BLaER1 treated with 17β-estradiol and CSF1 and Interleukin-3, amounts not matched to agents 10 nM and 100 nM (cell line): ENCODE measurements around the gene STK32B.
A peak's percentile ranks its signal among the peaks of the same experiment; 100 is the strongest.
"Not testable (repeated sequence)": the region's sequence is repeated elsewhere in the genome, so short reads cannot be mapped to it uniquely, and the experiment has no call there.

Experiments
- H3K27ac ChIP-seq, 11 experiments: shearing (Covaris generic); formaldehyde crosslinking; 2 replicates each; pipeline ENCODE4 v1.8.1; 2022
- H3K27me3 ChIP-seq, 11 experiments: shearing (Covaris generic); formaldehyde crosslinking; 2 replicates each; pipeline ENCODE4 v1.8.1; 2022
- H3K36me3 ChIP-seq, 11 experiments: shearing (Covaris generic); formaldehyde crosslinking; 2 replicates each; pipeline ENCODE4 v1.8.1; 2022
- H3K4me1 ChIP-seq, 10 experiments: shearing (Covaris generic); formaldehyde crosslinking; 2 replicates each; pipeline ENCODE4 v1.8.1; 2022
- H3K4me2 ChIP-seq, 11 experiments: shearing (Covaris generic); formaldehyde crosslinking; 2 replicates each; pipeline ENCODE4 v1.8.1; 2022
- H3K4me3 ChIP-seq, 10 experiments: shearing (Covaris generic); formaldehyde crosslinking; 2 replicates each; pipeline ENCODE4 v1.8.1; 2022
- H3K9ac ChIP-seq, 11 experiments: shearing (Covaris generic); formaldehyde crosslinking; 2 replicates each; pipeline ENCODE4 v1.8.1; 2022
- H3K9me3 ChIP-seq, 11 experiments: shearing (Covaris generic); formaldehyde crosslinking; replicated peaks in 1 of 11; 2 replicates each; pipeline ENCODE4 v1.8.1; 2022
- H4K20me1 ChIP-seq, 11 experiments: shearing (Covaris generic); formaldehyde crosslinking; 2 replicates each; pipeline ENCODE4 v1.8.1; 2022
- Cebpa-rat ChIP-seq, 11 experiments: shearing (Covaris generic); IDR thresholded peaks; 2 replicates each; pipeline ENCODE4 v1.8.1; 2022

The STK32B gene

GRCh38 chr4:5435823-5436222 is 384.5 kb downstream of the STK32B start:
- H3K27me3 ChIP-seq, result no peaks in the 10 kb centered on the region
- H3K4me3 ChIP-seq, result no peak overlapping the region
- no peak overlapping the region for H3K27ac ChIP-seq
- H4K20me1 ChIP-seq, result no peaks in the 10 kb centered on the region
- no peak overlapping the region for H3K4me2 ChIP-seq
- TF ChIP-seq Cebpa-rat (IDR thresholded peaks at IDR 0.05), result no peak
- H3K36me3 ChIP-seq, result 0 out of 22 replicates have a peak, but pooled peaks cover 0 to 4% (median 0%) of the 10 kb centered on the region in 11 experiments
- H3K9me3 ChIP-seq, result peaks cover 0 to 10% (median 0%) of the 10 kb centered on the region in 11 experiments; a peak in 5 of 22 replicates
- H3K9ac ChIP-seq, result no peak overlapping the region
- H3K4me1 ChIP-seq, result no peaks in the 10 kb centered on the region

DNA sequence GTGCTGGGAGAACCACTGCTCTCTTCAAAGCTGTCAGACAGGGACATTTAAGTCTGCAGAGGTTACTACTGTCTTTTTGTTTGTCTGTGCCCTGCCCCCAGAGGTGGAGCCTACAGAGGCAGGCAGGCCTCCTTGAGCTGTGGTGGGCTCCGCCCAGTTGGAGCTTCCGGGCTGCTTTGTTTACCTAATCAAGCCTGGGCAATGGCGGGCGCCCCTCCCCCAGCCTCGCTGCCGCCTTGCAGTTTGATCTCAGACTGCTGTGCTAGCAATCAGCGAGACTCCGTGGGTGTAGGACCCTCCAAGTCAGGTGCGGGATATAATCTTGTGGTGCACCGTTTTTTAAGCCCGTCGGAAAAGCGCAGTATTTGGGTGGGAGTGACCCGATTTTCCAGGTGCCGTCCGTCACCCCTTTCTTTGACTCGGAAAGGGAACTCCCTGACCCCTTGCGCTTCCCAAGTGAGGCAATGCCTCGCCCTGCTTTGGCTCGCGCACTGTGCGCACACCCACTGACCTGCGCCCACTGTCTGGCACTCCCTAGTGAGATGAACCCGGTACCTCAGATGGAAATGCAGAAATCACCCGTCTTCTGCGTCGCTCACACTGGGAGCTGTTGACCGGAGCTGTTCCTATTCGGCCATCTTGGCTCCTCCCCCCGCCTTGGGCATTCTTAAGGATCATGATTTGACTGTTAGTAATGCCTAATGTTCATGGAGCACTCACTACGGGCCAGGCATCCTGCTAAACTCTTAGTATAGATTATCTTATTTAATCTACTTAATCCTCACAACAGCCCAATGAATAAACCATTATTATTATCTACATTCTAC is 392.9 kb downstream of the STK32B start:
- H3K27me3 ChIP-seq, H3K36me3 ChIP-seq, H3K9ac ChIP-seq, H3K9me3 ChIP-seq, H3K4me3 ChIP-seq, H3K4me1 ChIP-seq, H4K20me1 ChIP-seq, H3K27ac ChIP-seq, H3K4me2 ChIP-seq: not testable (repeated sequence)

GRCh38 chr4:5444918-5445517 is 393.7 kb downstream of the STK32B start:
- H3K27ac ChIP-seq, result no peak overlapping the region
- H3K4me3 ChIP-seq, result no peak overlapping the region
- H3K36me3 ChIP-seq, result no peaks in the 10 kb centered on the region
- H3K27me3 ChIP-seq, result no peaks in the 10 kb centered on the region
- H3K9ac ChIP-seq, result no peak overlapping the region
- no peak overlapping the region for H3K4me2 ChIP-seq
- no peak for TF ChIP-seq Cebpa-rat (IDR thresholded peaks at IDR 0.05)
- H3K9me3 ChIP-seq, result no peaks in the 10 kb centered on the region
- peaks cover 0 to 8% (median 0%) of the 10 kb centered on the region in 10 experiments; a peak in 4 of 20 replicates for H3K4me1 ChIP-seq
- no peaks in the 10 kb centered on the region for H4K20me1 ChIP-seq

DNA sequence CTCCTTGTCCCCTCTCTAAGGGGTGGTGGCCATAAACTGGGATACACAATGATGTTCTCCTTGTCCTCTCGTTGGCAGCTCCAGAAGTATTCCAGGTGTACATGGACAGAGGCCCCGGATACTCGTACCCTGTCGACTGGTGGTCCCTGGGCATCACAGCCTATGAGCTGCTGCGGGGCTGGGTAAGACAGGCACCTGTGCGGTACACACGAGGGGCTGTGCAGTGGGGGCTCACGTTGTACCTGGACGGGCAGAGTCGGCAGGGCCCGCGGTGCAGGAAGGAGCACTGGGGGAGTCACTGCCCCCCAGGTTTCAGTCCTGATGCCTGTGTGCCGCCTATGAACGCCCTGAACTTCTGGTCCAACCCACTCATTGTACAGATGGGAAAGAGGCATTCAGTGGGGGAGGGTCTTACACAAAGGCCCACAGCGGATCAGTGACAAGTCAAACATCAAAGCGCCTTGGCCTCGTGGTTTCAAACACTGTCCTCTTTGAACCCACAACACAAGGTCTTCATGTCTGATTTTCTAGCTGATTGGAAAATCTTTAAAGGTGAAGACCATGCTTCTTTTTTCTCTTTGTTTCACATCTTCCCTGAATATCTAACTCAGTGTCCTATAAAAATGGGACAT is 395.4 kb downstream of the STK32B start:
- Histone ChIP-seq H3K9ac (no peak overlapping the region), H3K9me3 (no peaks in the 10 kb centered on the region), H3K4me3 (no peak overlapping the region), H3K4me2 (0 out of 22 replicates have a peak overlapping the region, but pooled peaks of 1 of the 11 experiments have one; percentile 5), H3K27me3 (no peaks in the 10 kb centered on the region), H3K27ac (no peak overlapping the region), H3K36me3 (no peaks in the 10 kb centered on the region), H3K4me1 (peaks cover 0 to 8% (median 0%) of the 10 kb centered on the region in 10 experiments; a peak in 4 of 20 replicates), H4K20me1 (no peaks in the 10 kb centered on the region; a peak in 1 of 22 replicates)
- no peak for TF ChIP-seq Cebpa-rat (IDR thresholded peaks at IDR 0.05)

DNA sequence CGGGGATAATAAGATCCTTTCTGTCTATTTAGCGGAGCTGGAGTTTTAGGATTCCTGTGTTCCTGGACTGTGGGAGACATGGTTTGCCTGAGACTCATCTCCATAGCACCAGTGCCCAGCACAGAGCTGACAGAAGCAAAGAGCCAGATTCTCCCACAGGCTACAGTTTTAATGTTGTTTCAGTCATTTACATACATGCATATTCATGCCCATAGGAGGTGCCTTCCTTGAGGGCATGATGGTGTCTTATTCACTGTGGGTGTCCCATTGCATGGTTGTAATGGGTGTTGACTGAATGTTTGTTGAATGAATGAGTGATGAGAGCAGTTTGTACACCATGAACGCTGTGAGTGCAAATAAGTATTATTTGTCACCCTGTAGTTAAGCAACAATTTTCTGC is 396.5 kb downstream of the STK32B start:
- no peak for TF ChIP-seq Cebpa-rat (IDR thresholded peaks at IDR 0.05)
- Histone ChIP-seq H3K9ac (no peak overlapping the region), H3K9me3 (no peaks in the 10 kb centered on the region), H3K4me2 (no peak overlapping the region), H3K27ac (no peak overlapping the region), H3K4me1 (peaks cover 0 to 8% (median 0%) of the 10 kb centered on the region in 10 experiments; a peak in 4 of 20 replicates), H3K4me3 (no peak overlapping the region), H3K36me3 (no peaks in the 10 kb centered on the region), H3K27me3 (no peaks in the 10 kb centered on the region), H4K20me1 (no peaks in the 10 kb centered on the region; a peak in 2 of 22 replicates)

DNA sequence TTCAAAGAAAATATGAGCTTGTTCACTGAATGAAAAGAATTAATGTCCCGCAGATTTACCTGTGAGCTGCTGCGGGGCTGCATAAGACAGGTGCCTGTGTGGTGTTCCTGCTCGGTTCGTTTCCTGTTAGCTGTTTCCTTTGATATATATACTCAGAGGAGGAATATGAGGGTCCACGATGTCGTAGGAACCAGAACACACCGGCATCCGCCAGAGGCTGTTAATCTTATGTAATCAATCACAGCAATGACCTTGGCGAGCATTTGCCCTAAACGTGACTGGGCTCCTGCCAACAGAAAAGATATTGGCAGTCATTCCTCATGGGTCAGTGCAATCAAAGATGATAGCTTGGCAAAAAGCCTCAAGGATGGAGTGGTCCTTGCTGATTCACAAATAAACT is 396.9 kb downstream of the STK32B start:
- no peak overlapping the region for H3K4me2 ChIP-seq
- H3K9me3 ChIP-seq, result no peaks in the 10 kb centered on the region
- H3K9ac ChIP-seq, result no peak overlapping the region
- no peaks in the 10 kb centered on the region; a peak in 2 of 22 replicates for H4K20me1 ChIP-seq
- no peak overlapping the region for H3K27ac ChIP-seq
- H3K4me1 ChIP-seq, result peaks cover 0 to 8% (median 0%) of the 10 kb centered on the region in 10 experiments; a peak in 4 of 20 replicates
- no peak for TF ChIP-seq Cebpa-rat (IDR thresholded peaks at IDR 0.05)
- no peaks in the 10 kb centered on the region for H3K36me3 ChIP-seq
- H3K27me3 ChIP-seq, result no peaks in the 10 kb centered on the region
- H3K4me3 ChIP-seq, result no peak overlapping the region

DNA sequence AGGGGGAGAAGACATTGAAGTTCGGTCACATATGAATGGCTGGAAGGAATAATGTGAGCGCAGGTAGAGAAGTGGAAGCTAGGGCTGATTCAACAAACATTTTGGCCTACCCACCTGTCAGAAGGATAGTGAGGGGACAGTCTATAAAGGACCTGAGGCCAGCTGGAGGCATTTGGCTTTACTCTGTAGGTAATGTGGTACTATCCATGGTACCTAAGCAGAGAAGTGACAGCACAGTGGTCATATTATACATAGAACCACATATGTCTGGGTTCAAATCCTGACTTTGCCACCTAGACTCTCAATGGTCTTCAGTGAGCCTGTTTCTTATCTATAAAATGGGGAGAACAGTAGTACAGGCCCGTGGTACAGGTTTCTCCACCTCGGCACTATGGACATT is 400.0 kb downstream of the STK32B start:
- Histone ChIP-seq H3K9ac (no peak overlapping the region), H3K9me3 (no peaks in the 10 kb centered on the region)
- TF ChIP-seq Cebpa-rat (IDR thresholded peaks at IDR 0.05), result no peak

DNA sequence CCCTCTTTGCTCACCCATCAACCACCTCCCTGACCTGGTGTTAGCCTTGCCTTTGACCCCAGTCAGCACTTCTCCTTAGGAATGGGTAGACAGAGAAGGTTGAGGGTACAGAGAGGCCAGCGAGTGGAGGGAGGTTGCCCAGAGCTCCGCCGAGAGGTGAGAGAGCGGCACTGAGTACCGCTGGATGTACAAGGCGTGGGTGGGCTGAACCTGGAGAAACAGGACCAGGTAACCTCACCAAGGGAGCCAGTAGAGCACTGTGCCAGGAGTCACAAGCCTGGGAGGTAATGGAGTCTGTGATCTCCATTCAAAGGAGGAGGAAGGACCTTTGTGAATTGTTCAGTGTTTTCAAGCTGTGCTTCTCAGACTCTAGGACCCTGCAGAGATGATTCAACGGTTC is 400.9 kb downstream of the STK32B start:
- no peak overlapping the region for H3K4me2 ChIP-seq
- H3K27me3 ChIP-seq, result no peaks in the 10 kb centered on the region
- no peak overlapping the region for H3K27ac ChIP-seq
- H3K4me3 ChIP-seq, result no peak overlapping the region
- H4K20me1 ChIP-seq, result no peaks in the 10 kb centered on the region; a peak in 2 of 22 replicates
- no peak for TF ChIP-seq Cebpa-rat (IDR thresholded peaks at IDR 0.05)
- no peaks in the 10 kb centered on the region for H3K36me3 ChIP-seq
- H3K9ac ChIP-seq, result no peak overlapping the region
- peaks cover 0 to 1% (median 0%) of the 10 kb centered on the region in 10 experiments; a peak in 1 of 20 replicates for H3K4me1 ChIP-seq
- H3K9me3 ChIP-seq, result no peaks in the 10 kb centered on the region

More for the DNA sequence above, 400.0 kb downstream of the STK32B start:
- no peaks in the 10 kb centered on the region; a peak in 2 of 22 replicates for H4K20me1 ChIP-seq
- no peak overlapping the region for H3K4me3 ChIP-seq
- no peaks in the 10 kb centered on the region for H3K36me3 ChIP-seq
- H3K27ac ChIP-seq, result no peak overlapping the region
- no peak overlapping the region for H3K4me2 ChIP-seq
- no peaks in the 10 kb centered on the region for H3K27me3 ChIP-seq
- H3K4me1 ChIP-seq, result peaks cover 0 to 8% (median 0%) of the 10 kb centered on the region in 10 experiments; a peak in 4 of 20 replicates

- Histone ChIP-seq H3K4me2 (no peak overlapping the region), H3K4me1 (no peaks in the 10 kb centered on the region), H3K27me3 (no peaks in the 10 kb centered on the region), H3K9ac (no peak overlapping the region), H3K9me3 (0 out of 22 replicates have a peak, but pooled peaks cover 0 to 6% (median 0%) of the 10 kb centered on the region in 11 experiments), H3K27ac (no peak overlapping the region), H4K20me1 (no peaks in the 10 kb centered on the region; a peak in 2 of 22 replicates), H3K36me3 (peaks cover 0 to 12% (median 0%) of the 10 kb centered on the region in 11 experiments; a peak in 4 of 22 replicates), H3K4me3 (no peak overlapping the region)
- TF ChIP-seq Cebpa-rat (IDR thresholded peaks at IDR 0.05), result no peak
Measured at GRCh38 chr4:5455003-5455585, 403.8 kb downstream of the STK32B start.
